ENCODE results near the gene SPEF2. TPM values are rescaled to one million over a fixed set of nuclear protein-coding genes. Genes with fewer than 3 reads are reported as not detected.

The SPEF2 gene
- polyA plus RNA-seq, 3 donors, result 35.9 to 76.1 (median 73.7) TPM

GRCh38 chr5:35694481-35694880 lies 76.8 kb downstream of the SPEF2 start:
- no peak for DNase-seq

DNA sequence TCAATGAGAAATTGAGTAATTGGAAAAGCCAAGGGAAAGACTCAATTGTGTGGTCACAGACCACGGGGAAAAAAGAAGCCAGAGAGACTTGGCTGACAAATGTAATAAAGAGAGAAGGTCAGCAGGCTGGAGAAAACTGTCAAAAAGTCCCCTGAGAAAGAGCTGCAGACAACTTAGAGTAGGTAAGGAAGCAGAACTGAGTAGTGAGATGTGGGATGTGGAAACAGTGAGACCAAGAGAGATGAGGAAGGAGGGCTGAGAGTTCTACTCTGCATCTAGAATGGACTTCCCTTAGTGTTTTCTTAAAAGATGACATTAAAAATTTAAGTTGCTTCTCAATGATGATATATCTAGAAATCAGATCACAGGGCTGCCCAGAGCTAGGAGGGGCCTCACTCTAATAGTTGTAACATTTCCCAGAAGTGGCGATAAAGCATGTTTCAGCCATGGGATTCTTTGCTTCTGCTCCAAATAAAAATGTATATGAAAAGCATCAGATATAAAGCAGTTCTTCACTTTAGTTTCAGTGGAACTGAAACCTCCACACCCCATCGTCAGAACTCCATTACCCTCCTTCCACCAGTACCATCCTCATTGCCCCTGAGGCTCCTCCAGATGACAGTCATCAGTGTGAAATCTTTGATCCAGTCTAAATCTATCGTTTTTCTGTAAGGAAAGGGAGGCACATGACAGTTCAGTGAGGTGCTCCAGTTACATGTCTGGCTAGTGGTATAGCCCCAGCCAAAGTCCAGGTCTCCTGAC lies 80.6 kb downstream of the SPEF2 start:
- DNase-seq, result no peak

- DNase-seq, result no peak
Measured at GRCh38 chr5:35707659-35708058, 90.0 kb downstream of the SPEF2 start.

DNA sequence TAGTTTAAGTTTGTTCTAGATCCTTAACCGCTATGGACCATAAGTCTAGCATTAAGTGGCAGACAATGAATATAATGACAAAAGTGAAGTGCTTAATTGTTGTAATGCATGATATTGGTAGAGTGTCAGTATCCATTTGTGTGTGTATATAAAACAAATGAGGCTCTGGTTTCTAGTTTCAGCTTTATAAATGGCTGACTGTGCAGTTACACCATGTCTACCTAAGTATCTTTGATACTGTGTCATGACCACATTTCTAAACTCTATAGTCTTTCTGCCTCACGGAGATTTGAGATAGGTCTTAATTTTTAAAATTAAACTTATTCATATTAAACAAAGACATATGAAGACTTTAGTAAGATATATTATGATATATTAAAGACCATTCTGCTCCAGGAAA lies 92.0 kb downstream of the SPEF2 start:
- no peak for DNase-seq

- no peak for DNase-seq
Measured at GRCh38 chr5:35717718-35718117, 100.1 kb downstream of the SPEF2 start.

GRCh38 chr5:35735718-35736117 lies 118.1 kb downstream of the SPEF2 start:
- no peak for DNase-seq

GRCh38 chr5:35736280-35736679 lies 118.6 kb downstream of the SPEF2 start:
- DNase-seq, result no peak

GRCh38 chr5:35741126-35741716 lies 123.6 kb downstream of the SPEF2 start:
- DNase-seq, result no peak

- no peak for DNase-seq
Measured at GRCh38 chr5:35741971-35742370, 124.3 kb downstream of the SPEF2 start.

DNA sequence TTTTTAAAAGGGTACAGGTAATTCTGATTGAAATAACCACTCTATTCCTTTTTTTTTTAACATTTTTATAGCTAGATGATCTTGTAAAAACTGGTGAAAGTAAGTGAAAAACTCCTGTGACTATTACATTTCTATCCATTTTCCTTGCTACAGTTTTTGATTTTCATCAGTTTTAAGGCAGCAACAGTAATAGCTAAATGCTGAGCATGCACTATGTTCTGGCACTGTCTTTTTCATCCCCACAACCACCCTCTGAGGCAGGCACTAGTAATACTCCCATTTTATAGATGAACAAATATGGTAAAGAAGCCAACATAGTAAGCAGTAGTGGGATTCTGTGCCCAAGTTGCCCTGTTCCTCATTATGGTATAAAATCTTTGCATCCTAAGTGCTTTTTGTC lies 126.0 kb downstream of the SPEF2 start:
- no peak for DNase-seq

DNA sequence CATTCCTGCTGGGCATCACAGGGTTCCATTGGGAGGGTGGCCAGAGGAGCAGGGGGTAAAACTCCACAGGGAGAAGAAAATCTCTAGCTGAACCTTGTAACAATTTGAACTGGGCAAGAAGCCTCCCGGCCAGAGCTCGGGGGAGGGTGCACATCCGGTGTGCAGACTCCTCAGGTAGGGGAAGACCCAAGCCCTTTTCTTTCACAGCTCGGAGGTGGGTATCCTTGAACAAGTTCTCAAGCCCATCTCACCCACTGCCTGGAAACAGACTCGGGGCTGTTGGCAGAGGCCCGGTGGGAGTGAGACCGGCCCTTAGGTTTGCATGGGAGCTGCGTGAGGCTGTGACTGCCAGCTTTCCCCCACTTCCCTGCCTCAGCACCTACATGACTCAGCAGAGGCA lies 127.5 kb downstream of the SPEF2 start:
- DNase-seq, result no peak

GRCh38 chr5:35745660-35746059 lies 128.0 kb downstream of the SPEF2 start:
- DNase-seq, result no peak

DNA sequence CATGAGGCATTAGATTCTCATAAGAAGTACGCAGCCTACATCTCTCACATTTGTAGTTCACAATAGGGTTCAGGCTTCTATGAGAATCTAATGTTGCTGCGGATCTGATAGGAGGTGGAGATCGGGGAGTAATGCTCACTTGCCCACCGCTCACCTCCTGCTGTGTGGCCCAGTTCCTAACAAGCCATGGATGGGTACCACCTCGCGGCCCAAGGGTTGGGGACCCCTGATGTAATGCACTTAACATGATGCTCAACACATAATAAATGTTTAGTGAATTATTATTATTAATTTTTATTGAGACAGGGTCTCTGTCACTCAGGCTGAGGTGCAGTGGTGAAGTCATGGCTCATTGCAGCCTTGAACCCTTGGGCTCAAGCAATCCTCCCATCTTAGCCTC lies 134.3 kb downstream of the SPEF2 start:
- no peak for DNase-seq

- no peak for DNase-seq
Measured at GRCh38 chr5:35753500-35753899, 135.8 kb downstream of the SPEF2 start.

DNA sequence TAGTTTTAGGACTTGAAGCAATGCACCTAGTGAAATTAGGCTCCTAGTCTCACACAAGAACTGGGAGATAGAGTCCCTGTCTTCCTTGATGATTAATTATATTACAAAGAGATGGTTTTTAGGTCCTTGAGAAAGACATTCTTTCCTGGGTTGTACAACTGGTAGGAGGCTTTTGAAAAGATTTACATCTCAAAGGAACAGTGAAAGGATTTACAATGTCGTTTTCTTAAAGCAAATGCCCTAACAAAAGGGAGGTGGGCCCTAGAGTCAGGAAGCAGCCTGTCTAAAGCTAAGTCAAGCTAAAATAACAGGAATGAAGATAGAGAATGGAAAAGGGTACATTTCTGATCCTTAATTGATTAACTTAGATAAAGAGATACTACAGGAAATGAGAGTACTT lies 136.8 kb downstream of the SPEF2 start:
- DNase-seq, result no peak

DNA sequence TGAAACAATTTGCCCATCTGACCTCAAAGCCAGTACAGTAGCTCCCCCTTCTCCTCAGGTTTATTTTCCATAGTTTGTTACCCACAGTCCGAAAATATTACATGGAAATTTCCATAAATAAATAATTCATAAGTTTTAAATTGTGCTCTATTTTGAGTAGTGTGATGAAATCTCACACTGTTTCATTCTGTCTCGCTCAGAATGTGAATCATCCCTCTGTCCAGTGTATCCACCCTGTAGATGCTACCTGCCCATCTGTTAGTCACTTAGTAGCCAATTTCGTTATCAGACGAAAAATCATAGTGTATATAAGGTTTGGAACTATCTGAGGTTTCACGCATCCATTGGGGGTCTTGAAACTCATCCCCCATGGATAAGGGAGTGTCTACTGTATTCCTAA lies 138.3 kb downstream of the SPEF2 start:
- no peak for DNase-seq

DNA sequence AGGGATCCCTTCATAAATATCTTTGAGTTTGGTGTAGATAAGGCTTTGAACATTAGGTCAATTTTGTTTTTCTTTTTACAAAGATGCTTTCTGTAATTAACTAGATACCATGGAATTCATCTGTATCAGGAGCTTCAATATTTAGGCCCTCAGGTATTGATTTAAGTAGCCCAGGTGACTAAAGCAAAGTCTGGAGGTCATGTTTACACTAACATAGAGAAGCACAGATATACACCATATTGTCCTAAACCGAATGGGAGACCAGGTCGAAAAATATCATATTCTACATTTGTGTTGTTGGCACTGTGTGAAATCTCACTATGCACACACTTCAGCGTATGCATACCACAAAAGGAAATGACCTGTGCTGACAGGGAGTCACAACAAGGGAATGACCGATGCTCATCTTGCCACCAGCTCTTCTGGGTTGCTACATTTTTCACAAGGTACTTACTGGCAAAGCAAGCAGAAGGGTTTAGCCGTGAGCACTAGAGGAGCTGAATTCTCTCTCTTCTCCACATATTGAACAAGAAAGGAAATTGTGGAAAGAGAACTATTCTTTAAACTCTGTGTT lies 140.6 kb downstream of the SPEF2 start:
- no peak for DNase-seq

- no peak for DNase-seq
Measured at GRCh38 chr5:35761541-35761940, 143.9 kb downstream of the SPEF2 start.

- no peak for DNase-seq
Measured at GRCh38 chr5:35762368-35762767, 144.7 kb downstream of the SPEF2 start.

DNA sequence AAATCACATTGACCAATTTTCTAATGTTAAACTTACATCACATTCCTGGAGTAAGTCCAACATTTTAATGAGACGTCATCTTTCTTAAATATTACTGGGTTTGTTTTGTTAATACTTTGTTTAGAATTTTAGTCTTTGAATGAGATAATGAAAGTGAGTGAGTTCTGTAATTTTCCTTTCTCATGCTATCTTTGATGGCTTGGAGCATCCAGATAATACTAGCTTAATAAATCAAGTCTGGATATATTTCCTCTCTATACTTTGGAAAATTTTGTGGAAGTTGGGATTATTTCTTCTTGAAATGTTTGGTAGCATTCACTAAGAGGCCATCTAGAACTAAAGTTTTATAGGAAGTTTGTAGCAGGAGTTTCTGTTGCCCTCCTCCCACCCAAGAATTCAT lies 148.3 kb downstream of the SPEF2 start:
- DNase-seq, result no peak

DNA sequence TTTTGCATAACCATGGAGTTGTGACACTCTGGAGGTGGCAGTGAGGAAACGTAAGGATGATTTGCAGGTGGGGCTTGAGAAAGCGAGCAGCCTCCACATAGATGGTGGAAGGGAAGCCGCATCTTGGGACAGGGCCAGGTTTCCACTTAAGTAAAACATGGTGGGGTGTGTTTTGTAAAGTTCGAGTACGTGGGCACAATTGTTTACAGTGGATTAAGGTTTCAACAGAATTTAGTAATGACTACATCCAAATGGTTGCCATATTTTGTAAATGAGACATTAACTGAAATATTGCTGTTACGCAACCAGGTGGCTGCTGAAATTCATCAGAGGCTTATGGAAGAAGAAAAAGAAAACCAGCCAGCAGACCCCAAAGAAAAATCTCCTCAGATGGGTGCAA lies 153.6 kb downstream of the SPEF2 start:
- no peak for DNase-seq

DNA sequence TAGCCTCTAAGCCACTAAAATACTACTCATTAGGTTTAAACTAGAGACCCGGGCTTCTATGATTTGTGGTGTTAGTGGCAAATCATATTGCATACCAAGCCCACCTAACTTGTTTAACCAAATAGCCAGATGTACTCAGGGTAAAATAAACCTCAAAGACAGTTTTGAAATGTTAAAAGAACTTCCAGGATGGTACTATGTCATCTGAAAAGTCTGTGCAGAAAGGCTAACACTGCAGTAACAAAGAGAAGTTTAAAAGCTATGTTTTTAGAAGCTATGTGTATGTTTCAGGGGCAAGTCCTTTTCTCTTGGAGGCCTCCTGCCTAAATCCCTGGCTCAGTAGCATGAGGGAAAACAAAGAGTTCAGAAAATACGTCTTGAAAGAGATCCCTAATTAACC lies 154.2 kb downstream of the SPEF2 start:
- no peak for DNase-seq

GRCh38 chr5:35773967-35774366 lies 156.3 kb downstream of the SPEF2 start:
- no peak for DNase-seq

GRCh38 chr5:35776757-35777156 lies 159.1 kb downstream of the SPEF2 start:
- no peak for DNase-seq

Data from renal pelvis (tissue), 4 donors.